H1 (cell line): ENCODE results near the gene KCNAB2. TPM values are rescaled to one million over a fixed set of nuclear protein-coding genes. Genes with fewer than 3 reads are reported as not detected.

Source experiments
- CTCF ChIA-PET: fragments of 300-600 bp; sonication (Branson Sonifier 250); formaldehyde crosslinking; loops from one replicate; lab custom pipeline; 2021; ENCODE audit not compliant: partially characterized antibody; lab: Charles Lee
- POLR2A ChIA-PET: fragments of 300-600 bp; sonication (Branson Sonifier 250); formaldehyde crosslinking; loops from one replicate; lab custom pipeline; 2021; ENCODE audit warnings: inconsistent platforms; ENCODE audit not compliant: partially characterized antibody; lab: Charles Lee
- DNase-seq, 2 experiments: peaks; one replicate each; pipeline versions ENCODE4 v3.0.0 to v3.0.0-alpha.2; 2010 to 2022; ENCODE audit warnings: low spot score in 2 of 2, low read depth in 1 of 2, mixed read lengths in 1 of 2
- FAIRE-seq: peaks from 2 replicates; lab custom pipeline; 2011; peaks lifted over from hg19 to GRCh38; lab: Jason Lieb, UNC
- H2AFZ ChIP-seq: 2 replicates; pipeline ENCODE4 v1.8.1; 2012; ENCODE audit warnings: low read length, inconsistent platforms
- H2AK5ac ChIP-seq: 2 replicates; pipeline ENCODE4 v1.6.1; 2013; ENCODE audit warnings: low read depth, low read length
- H2BK120ac ChIP-seq: replicated peaks from 2 replicates; pipeline ENCODE3; 2013; ENCODE audit warnings: low read depth, low read length, inconsistent platforms
- H2BK12ac ChIP-seq: 2 replicates; pipeline ENCODE4 v1.6.1; 2013; ENCODE audit warnings: low read depth, low read length
- H2BK15ac ChIP-seq: 2 replicates; pipeline ENCODE4 v1.6.1; 2013; ENCODE audit warnings: low read length
- H2BK20ac ChIP-seq: 2 replicates; pipeline ENCODE4 v1.6.1; 2013; ENCODE audit warnings: low read length
- H2BK5ac ChIP-seq: 2 replicates; pipeline ENCODE4 v1.6.1; 2013; ENCODE audit warnings: low read depth, low read length
- H3K14ac ChIP-seq: 2 replicates; pipeline ENCODE4 v1.6.1; 2013; ENCODE audit warnings: inconsistent platforms; ENCODE audit not compliant: insufficient read length
- H3K18ac ChIP-seq: 2 replicates; pipeline ENCODE4 v1.6.1; 2013; ENCODE audit warnings: low read length; ENCODE audit errors: extremely low read depth
- H3K23ac ChIP-seq: 2 replicates; pipeline ENCODE4 v1.6.1; 2013; ENCODE audit warnings: inconsistent platforms; ENCODE audit not compliant: insufficient read length
- H3K23me2 ChIP-seq: 2 replicates; pipeline ENCODE4 v1.6.1; 2013; ENCODE audit warnings: low read depth, low read length
- H3K27ac ChIP-seq: 2 replicates; pipeline ENCODE4 v1.6.1; 2011; ENCODE audit warnings: low read depth, low read length, inconsistent platforms
- H3K27me3 ChIP-seq, 4 experiments: replicated peaks in 1 of 4; 1 replicate in 1 of 4; 2 replicates in 3 of 4; pipeline versions ENCODE4 v1.6.1 to v1.8.1; 2011 to 2013; ENCODE audit warnings: low read length in 3 of 4, mild to moderate bottlenecking in 3 of 4, inconsistent platforms in 2 of 4, mixed read lengths in 2 of 4, moderate library complexity in 1 of 4; ENCODE audit not compliant: control insufficient read depth in 3 of 4, insufficient read depth in 3 of 4; ENCODE audit errors: extremely low read depth in 1 of 4
- H3K36me3 ChIP-seq, 4 experiments: 2 replicates each; pipeline versions ENCODE4 v1.6.1 to v1.8.1; 2011 to 2013; ENCODE audit warnings: mild to moderate bottlenecking in 4 of 4, low read length in 3 of 4, moderate library complexity in 2 of 4, control low read depth in 1 of 4, inconsistent platforms in 1 of 4; ENCODE audit not compliant: insufficient read depth in 4 of 4, control insufficient read depth in 2 of 4
- H3K4ac ChIP-seq: replicated peaks from 2 replicates; pipeline ENCODE3; 2013; ENCODE audit warnings: low read length, low read depth, mixed read lengths, inconsistent platforms; ENCODE audit not compliant: insufficient read length
- H3K4me1 ChIP-seq, 4 experiments: replicated peaks in 1 of 4; 1 replicate in 1 of 4; 2 replicates in 3 of 4; pipeline versions ENCODE4 v1.6.1 to v1.8.1; 2011 to 2013; ENCODE audit warnings: low read length in 3 of 4, inconsistent platforms in 2 of 4, mixed read lengths in 1 of 4; ENCODE audit not compliant: insufficient read depth in 4 of 4, control insufficient read depth in 3 of 4
- H3K4me2 ChIP-seq, 2 experiments: 2 replicates each; pipeline versions ENCODE4 v1.6.1 to v1.8.1; 2011 to 2013; ENCODE audit warnings: low read depth in 2 of 2, low read length in 2 of 2, control low read depth in 1 of 2, inconsistent platforms in 1 of 2, mild to moderate bottlenecking in 1 of 2; ENCODE audit not compliant: insufficient read depth in 1 of 2
- H3K4me3 ChIP-seq, 4 experiments: fragments of 200-600, 300-600 bp in 1 of 4; sonication (generic), shearing (Covaris generic), sonication (Bioruptor Twin) in 1 of 4; 2 replicates each; pipeline versions ENCODE4 v1.5.1 to v1.8.1; 2011 to 2016; ENCODE audit warnings: low read length in 4 of 4, low read depth in 3 of 4, control low read depth in 2 of 4, inconsistent platforms in 2 of 4, mild to moderate bottlenecking in 2 of 4, mixed read lengths in 1 of 4, moderate library complexity in 1 of 4; ENCODE audit not compliant: insufficient read depth in 2 of 4; ENCODE audit errors: extremely low read depth in 1 of 4
- H3K56ac ChIP-seq: replicated peaks from 2 replicates; pipeline ENCODE3; 2013; ENCODE audit warnings: low read depth, mild to moderate bottlenecking, mixed read lengths, low read length, inconsistent platforms; ENCODE audit not compliant: insufficient read length
- H3K79me1 ChIP-seq: 2 replicates; pipeline ENCODE4 v1.6.1; 2013; ENCODE audit warnings: low read depth, low read length, control low read depth
- H3K79me2 ChIP-seq, 2 experiments: 2 replicates each; pipeline versions ENCODE4 v1.6.1 to v1.8.1; 2012 to 2013; ENCODE audit warnings: low read length in 2 of 2, mild to moderate bottlenecking in 2 of 2, inconsistent platforms in 1 of 2; ENCODE audit not compliant: insufficient read depth in 2 of 2, control insufficient read depth in 1 of 2
- H3K9ac ChIP-seq, 4 experiments: replicated peaks in 1 of 4; 1 replicate in 1 of 4; 2 replicates in 3 of 4; pipeline versions ENCODE4 v1.6.1 to v1.8.1; 2011 to 2013; ENCODE audit warnings: low read depth in 3 of 4, low read length in 3 of 4, control low read depth in 2 of 4, mild to moderate bottlenecking in 2 of 4, moderate library complexity in 2 of 4, inconsistent platforms in 1 of 4; ENCODE audit errors: extremely low read depth in 1 of 4
- H3K9me3 ChIP-seq, 2 experiments: 2 replicates each; pipeline versions ENCODE4 v1.6.1 to v1.8.1; 2012 to 2013; ENCODE audit warnings: mild to moderate bottlenecking in 2 of 2, moderate library complexity in 2 of 2, control low read depth in 1 of 2, inconsistent platforms in 1 of 2, low read depth in 1 of 2, low read length in 1 of 2, mixed read lengths in 1 of 2; ENCODE audit not compliant: insufficient read depth in 2 of 2
- H4K20me1 ChIP-seq, 2 experiments: replicated peaks in 1 of 2; 2 replicates each; pipeline versions ENCODE3 to v1.8.1; 2011 to 2013; ENCODE audit warnings: inconsistent platforms in 2 of 2, low read length in 2 of 2, mild to moderate bottlenecking in 1 of 2; ENCODE audit not compliant: insufficient read depth in 2 of 2, control insufficient read depth in 1 of 2
- H4K5ac ChIP-seq: 2 replicates; pipeline ENCODE4 v1.6.1; 2013; ENCODE audit warnings: low read length, low read depth, mixed read lengths, inconsistent platforms; ENCODE audit not compliant: insufficient read length
- H4K8ac ChIP-seq: 2 replicates; pipeline ENCODE4 v1.8.0; 2013; ENCODE audit warnings: mild to moderate bottlenecking, moderate library complexity, low read length, inconsistent platforms; ENCODE audit not compliant: insufficient read depth; ENCODE audit errors: extremely low read depth
- H4K91ac ChIP-seq: replicated peaks from 2 replicates; pipeline ENCODE3; 2013; ENCODE audit warnings: low read length, mixed read lengths, inconsistent platforms; ENCODE audit not compliant: insufficient read length
- CEBPB ChIP-seq: IDR thresholded peaks from 2 replicates; pipeline ENCODE4 v1.6.1; 2012; ENCODE audit warnings: low read depth, low read length
- EGR1 ChIP-seq: IDR thresholded peaks from 2 replicates; pipeline ENCODE4 v1.6.1; 2011; ENCODE audit warnings: low read depth, low read length, borderline replicate concordance
- HDAC2 ChIP-seq, 2 experiments: fragments of 300-600 bp in 1 of 2; sonication (generic) in 1 of 2; IDR thresholded peaks; 2 replicates each; pipeline ENCODE4 v1.6.1; 2011 to 2012; ENCODE audit warnings: low read depth in 2 of 2, low read length in 2 of 2, mild to moderate bottlenecking in 2 of 2, moderate library complexity in 2 of 2, borderline replicate concordance in 1 of 2, inconsistent platforms in 1 of 2
- HDAC6 ChIP-seq: IDR thresholded peaks from one replicate; pipeline ENCODE4 v1.7.1; 2012; ENCODE audit warnings: low read depth, mild to moderate bottlenecking, inconsistent platforms, low read length, moderate library complexity
- KDM4A ChIP-seq: IDR thresholded peaks from one replicate; pipeline ENCODE4 v1.7.1; 2012; ENCODE audit warnings: low read depth, mild to moderate bottlenecking, moderate library complexity, low read length, inconsistent platforms; ENCODE audit not compliant: severe bottlenecking
- NRF1 ChIP-seq: IDR thresholded peaks from 2 replicates; pipeline ENCODE4 v1.6.1; 2011; ENCODE audit warnings: mild to moderate bottlenecking, low read depth, low read length, improper control_type of control experiment
- POLR2A ChIP-seq, 2 experiments: IDR thresholded peaks; 1 replicate in 1 of 2; 2 replicates in 1 of 2; pipeline ENCODE4 v1.6.1; 2011; ENCODE audit warnings: low read depth in 2 of 2, low read length in 2 of 2, mild to moderate bottlenecking in 2 of 2; ENCODE audit errors: control extremely low read depth in 1 of 2
- RBBP5 ChIP-seq: IDR thresholded peaks from 2 replicates; pipeline ENCODE4 v1.7.1; 2012; ENCODE audit warnings: low read depth, mild to moderate bottlenecking, inconsistent platforms, low read length, moderate library complexity, borderline replicate concordance
- SAP30 ChIP-seq: fragments of 300-600 bp; sonication (generic); IDR thresholded peaks from 2 replicates; pipeline ENCODE4 v1.7.1; 2012; ENCODE audit warnings: low read length, moderate library complexity, mild to moderate bottlenecking, inconsistent platforms; ENCODE audit not compliant: insufficient read depth, insufficient replicate concordance
- SIRT6 ChIP-seq: IDR thresholded peaks from one replicate; pipeline ENCODE4 v1.7.1; 2012; ENCODE audit warnings: low read length, inconsistent platforms
- TAF7 ChIP-seq: optimal IDR thresholded peaks from 2 replicates; pipeline ENCODE3; 2011; ENCODE audit warnings: low read depth, mild to moderate bottlenecking, inconsistent platforms, low read length, moderate library complexity, borderline replicate concordance
- WGBS, 2 experiments: shearing (Covaris generic) in 1 of 2; methylation state at CpG; one replicate each; pipeline versions ENCODE4 v1.1.6 to v1.1.7; 2013 to 2015; ENCODE audit warnings: low lambda C conversion rate in 2 of 2, mixed read lengths in 2 of 2, inconsistent platforms in 1 of 2, low coverage in 1 of 2, missing lambda C conversion rate in 1 of 2; ENCODE audit not compliant: insufficient replicate concordance in 2 of 2, insufficient coverage in 1 of 2, insufficient read length in 1 of 2; ENCODE audit errors: extremely low coverage in 1 of 2, missing lambda C conversion rate in 1 of 2; 5-methylcytosine and 5-hydroxymethylcytosine counted together
- polyA plus RNA-seq, 7 experiments: library from polyadenylated mRNA; depleted of rRNA in 3 of 7; stranded (reverse) in 5 of 7; unstranded in 2 of 7; fragments of >200 nt in 5 of 7; fragments of 200-250 nt in 2 of 7; gene quantifications; 1 replicate in 5 of 7; 2 replicates in 1 of 7; 4 replicates in 1 of 7; pipeline versions ENCODE4 v1.2.1 to v1.2.3, GENCODE V29; 2011 to 2013; ENCODE audit warnings: missing spikeins in 2 of 7, mixed read lengths in 2 of 7
- total RNA-seq: library from RNA; stranded (reverse); fragmentation: NEBNext Ultra II Directional; extraction: Animal tissue kit (Norgen Biotek cat#: 25700); gene quantifications from 2 replicates; pipeline ENCODE4 v1.2.1, GENCODE V29; 2021

KCNAB2 gene
- total and polyA plus RNA-seq, 2 of the 8 experiments (the other 6 are each of a cell fraction or from before 2014, with no cell fraction given), result 4.5 to 7.0 TPM

GRCh38 chr1:6148497-6149241 lies 103.0 kb downstream of the KCNAB2 start:
- 3% methylated on average over 28 of the region's 53 CpGs; no CpG with 5 or more reads in 1 of the 2 experiments for WGBS, 2 experiments
- Histone ChIP-seq H3K4me2 (peak overlapping the region; percentile 77 to 78), H3K23me2 (peaks cover 11% of the 10 kb centered on the region), H3K18ac (no peak overlapping the region), H3K27me3 (peaks cover 4 to 26% (median 21%) of the 10 kb centered on the region in 4 experiments), H3K27ac (no peak overlapping the region), H3K9me3 (no peaks in the 10 kb centered on the region), H2BK120ac (no peak overlapping the region), H3K23ac (no peak overlapping the region), H3K36me3 (no peaks in the 10 kb centered on the region; a peak in 1 of 8 replicates), H2AK5ac (no peak overlapping the region), H2BK15ac (peak overlapping the region; percentile 49; the same call in 1 of the 2 replicates), H2BK20ac (no peak overlapping the region), H4K8ac (peak overlapping the region; percentile 43; the same call in 1 of the 2 replicates), H3K4ac (peak overlapping the region; percentile 39), H2AFZ (peak overlapping the region; percentile 100), H2BK5ac (peak overlapping the region; percentile 55; the same call in 1 of the 2 replicates), H4K5ac (peak overlapping the region; percentile 18), H3K4me3 (peak overlapping the region; percentile 6 to 53 (median 24); a peak in 5 of 8 replicates), H3K14ac (no peak overlapping the region), H3K79me2 (no peaks in the 10 kb centered on the region), H3K79me1 (no peaks in the 10 kb centered on the region), H3K4me1 (peaks cover 0 to 18% (median 4%) of the 10 kb centered on the region in 4 experiments; a peak in 4 of 7 replicates), H4K20me1 (peaks cover 0 to 13% of the 10 kb centered on the region in 2 experiments), H3K56ac (no peak overlapping the region), H2BK12ac (peak overlapping the region; percentile 20; the same call in 1 of the 2 replicates), H3K9ac (no peak overlapping the region), H4K91ac (peak overlapping the region; percentile 79)
- ChIA-PET CTCF (interaction anchor here (1.0 to 1.6 kb wide), 3 partner anchors 10 to 35 kb away, joined by 3 to 5 read pairs (median 4); no protein-coding TSS in a partner anchor), POLR2A (interaction anchor here (1.3 to 1.6 kb wide), 3 partner anchors 21 to 49 kb away, joined by 3 to 7 read pairs (median 4); no protein-coding TSS in a partner anchor)
- FAIRE-seq (no peak), DNase-seq (peak; percentile 66 to 93)
- TF ChIP-seq TAF7 (no peak), SIRT6 (no peak), EGR1 (peak; percentile 46; the same call in 1 of the 2 replicates), CEBPB (no peak), HDAC6 (no peak), SAP30 (no peak), RBBP5 (peak; percentile 37; the same call in 1 of the 2 replicates), POLR2A (IDR thresholded peaks at IDR 0.05; ENCODE audit: control extremely low read depth in 1 of 2, low read depth in 2 of 2, low read length in 2 of 2) (no peak), HDAC2 (IDR thresholded peaks at IDR 0.05; ENCODE audit: borderline replicate concordance in 1 of 2, low read depth in 2 of 2, low read length in 2 of 2) (0 out of 4 replicates have a peak, but pooled peaks of 1 of the 2 experiments have one; percentile 31), NRF1 (no peak), KDM4A (peak; percentile 81)
